WERI-Rb-1 (cell line): ENCODE data around the gene CYGB.

Experiments
- DNase-seq: peaks from one replicate; pipeline ENCODE4 v3.0.0-alpha.2; 2020
- H3K27ac ChIP-seq: fragments of 250-450 bp; sonication (Bioruptor Pico); 2 replicates; pipeline ENCODE4 v1.5.1; 2020; ENCODE audit warnings: mild to moderate bottlenecking, moderate library complexity
- H3K27me3 ChIP-seq: fragments of 250-450 bp; sonication (Bioruptor Pico); 2 replicates; pipeline ENCODE4 v1.5.1; 2021; ENCODE audit warnings: mild to moderate bottlenecking, low read depth, moderate library complexity; ENCODE audit not compliant: insufficient read depth, severe bottlenecking
- H3K36me3 ChIP-seq: fragments of 250-450 bp; sonication (Bioruptor Pico); 2 replicates; pipeline ENCODE4 v1.5.1; 2020; ENCODE audit warnings: mild to moderate bottlenecking, moderate library complexity
- H3K4me3 ChIP-seq: 2 replicates; pipeline ENCODE4 v1.5.1; 2011; ENCODE audit warnings: low read depth, mild to moderate bottlenecking, control low read depth, low read length
- H3K9me3 ChIP-seq: fragments of 250-450 bp; sonication (Bioruptor Pico); 2 replicates; pipeline ENCODE4 v1.5.1; 2021; ENCODE audit warnings: mild to moderate bottlenecking, moderate library complexity; ENCODE audit not compliant: severe bottlenecking
- CTCF ChIP-seq: IDR thresholded peaks from 2 replicates; pipeline ENCODE4 v1.5.1; 2011; ENCODE audit warnings: low read depth, mild to moderate bottlenecking, control low read depth, inconsistent platforms, low read length

The CYGB gene

DNA sequence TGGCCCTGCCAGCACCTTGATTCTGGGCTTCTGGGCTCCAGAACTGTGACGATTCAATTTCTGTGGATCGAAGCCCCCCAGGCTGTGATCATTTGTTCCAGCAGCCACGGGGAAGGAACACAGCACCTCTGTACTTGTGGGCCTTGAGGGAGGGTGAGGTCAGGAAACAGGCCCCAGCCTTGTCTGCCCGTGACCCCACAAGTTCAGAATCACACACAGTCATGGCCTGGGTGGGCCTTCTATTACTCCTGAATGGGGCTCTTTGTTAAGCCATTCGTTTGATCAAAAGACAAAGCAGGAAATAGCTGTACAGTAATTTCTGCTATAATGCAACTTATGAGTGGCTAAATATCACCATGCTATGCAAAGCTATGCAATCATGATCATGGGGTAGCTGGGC is 38.1 kb upstream of the CYGB start:
- no peaks in the 10 kb centered on the region for H3K9me3 ChIP-seq
- no peak for DNase-seq
- H3K27ac ChIP-seq, result no peak overlapping the region
- no peak overlapping the region for H3K4me3 ChIP-seq
- no peaks in the 10 kb centered on the region for H3K27me3 ChIP-seq
- H3K36me3 ChIP-seq, result no peaks in the 10 kb centered on the region
- TF ChIP-seq CTCF, result no peak

DNA sequence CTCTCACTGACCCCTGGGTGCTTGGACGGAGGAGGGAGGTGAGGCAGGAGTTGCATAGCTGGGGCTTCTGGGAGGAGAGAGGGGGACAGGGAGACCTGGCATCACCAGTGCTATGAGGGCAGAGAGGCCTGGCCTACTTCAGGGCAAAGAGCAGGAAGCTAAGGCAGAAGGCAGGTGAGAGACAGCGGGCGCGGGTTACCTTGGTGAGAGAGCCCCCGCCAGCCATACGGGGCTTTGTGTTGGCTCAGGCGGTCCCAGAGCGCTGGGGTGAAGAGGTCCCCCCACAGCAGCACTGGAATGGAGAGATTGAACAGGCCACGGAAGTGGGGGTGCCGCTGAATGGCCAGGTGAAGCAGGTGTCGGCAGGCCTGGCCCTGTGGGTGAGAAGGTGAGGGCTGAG is 36.7 kb upstream of the CYGB start:
- DNase-seq, result no peak
- H3K36me3 ChIP-seq, result no peaks in the 10 kb centered on the region
- H3K9me3 ChIP-seq, result no peaks in the 10 kb centered on the region
- H3K27ac ChIP-seq, result no peak overlapping the region
- no peak overlapping the region for H3K4me3 ChIP-seq
- TF ChIP-seq CTCF, result no peak
- H3K27me3 ChIP-seq, result no peaks in the 10 kb centered on the region

DNA sequence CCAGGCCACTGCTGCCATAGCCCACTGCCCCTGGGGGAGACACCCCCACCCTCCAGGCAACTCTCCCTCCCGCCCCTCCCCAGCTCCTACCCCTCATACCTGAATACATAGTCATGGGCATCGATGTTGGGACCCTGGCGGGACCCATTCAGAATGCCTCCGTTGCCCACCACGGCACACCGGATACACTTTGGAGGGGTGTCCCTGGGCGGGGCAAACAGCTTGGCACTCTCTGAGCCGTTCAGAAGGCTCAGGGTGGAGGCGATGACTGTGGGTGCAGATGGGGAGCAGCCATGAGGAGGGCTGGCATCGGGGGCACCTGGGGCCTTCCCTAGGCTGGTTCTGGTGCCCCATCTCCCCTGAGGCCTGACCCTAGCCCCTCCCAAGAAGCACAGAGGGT is 35.6 kb upstream of the CYGB start:
- no peak for TF ChIP-seq CTCF

DNA sequence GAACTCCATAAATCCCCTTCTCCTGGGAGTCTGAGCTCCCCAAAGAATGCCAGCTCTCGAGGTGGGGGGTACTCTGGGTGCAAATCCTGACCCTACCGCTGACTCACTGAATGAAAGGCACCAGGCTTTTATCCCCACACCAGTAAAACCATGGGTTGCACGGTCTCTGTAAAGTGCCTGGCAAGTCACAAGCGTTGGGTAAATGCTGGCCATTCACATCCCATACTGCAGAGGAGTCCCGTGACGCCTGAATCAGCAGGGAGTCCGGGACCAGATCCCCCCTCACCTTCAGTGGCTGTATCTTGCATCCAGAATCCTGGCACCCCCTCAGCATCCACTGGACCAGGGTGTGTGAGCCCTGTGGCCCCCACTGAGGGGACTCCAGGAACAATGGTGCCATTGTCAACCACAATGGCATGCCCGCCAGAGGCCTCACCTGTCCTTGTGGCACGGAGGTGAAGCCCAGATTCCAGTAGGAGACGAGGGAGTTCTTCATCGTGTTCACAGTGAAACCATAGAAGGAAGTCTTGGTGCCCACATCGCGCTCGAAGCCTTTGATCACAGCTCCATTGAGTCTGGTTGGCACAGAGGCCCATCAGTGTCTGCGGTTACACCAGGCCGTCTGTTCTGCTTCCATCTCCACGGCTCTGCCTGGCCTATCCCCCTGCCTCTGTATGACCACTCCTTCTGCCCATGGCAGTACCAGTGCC is 34.8 kb upstream of the CYGB start:
- Histone ChIP-seq H3K27ac (no peak overlapping the region), H3K36me3 (peaks cover 10% of the 10 kb centered on the region), H3K9me3 (no peaks in the 10 kb centered on the region), H3K4me3 (no peak overlapping the region), H3K27me3 (no peaks in the 10 kb centered on the region)
- no peak for DNase-seq
- no peak for TF ChIP-seq CTCF

More for the DNA sequence above, 35.6 kb upstream of the CYGB start:
- H3K4me3 ChIP-seq, result no peak overlapping the region
- no peak overlapping the region for H3K27ac ChIP-seq
- H3K27me3 ChIP-seq, result no peaks in the 10 kb centered on the region
- no peak for DNase-seq
- H3K9me3 ChIP-seq, result no peaks in the 10 kb centered on the region
- H3K36me3 ChIP-seq, result peaks cover 3% of the 10 kb centered on the region; the same call in 1 of the 2 replicates

- H3K27ac ChIP-seq, result no peak overlapping the region
These were observed 33.5 kb upstream of the CYGB start for GRCh38 chr17:76570877-76571471.

More at GRCh38 chr17:76570877-76571471, 33.5 kb upstream of the CYGB start:
- no peaks in the 10 kb centered on the region for H3K9me3 ChIP-seq
- H3K4me3 ChIP-seq, result no peak overlapping the region
- TF ChIP-seq CTCF, result 0 out of 2 replicates have a peak, but pooled peaks have one; percentile 2
- no peak for DNase-seq
- H3K27me3 ChIP-seq, result no peaks in the 10 kb centered on the region
- peaks cover 24% of the 10 kb centered on the region for H3K36me3 ChIP-seq
